Mucosa of descending colon (tissue), 3 donors: ENCODE results near the gene HEXA. TPM values are rescaled to one million over a fixed set of nuclear protein-coding genes. Genes with fewer than 3 reads are reported as not detected.

Experiments
- ATAC-seq: fragments of 200-7000 bp; cut with Tn5 transposase; one replicate; pipeline ENCODE4 v1.9.1; 2020; ENCODE audit warnings: mild to moderate bottlenecking, moderate library complexity
- DNase-seq, 3 donors: peaks; one replicate each; pipeline ENCODE4 v3.0.0-alpha.2; 2020
- H3K36me3 ChIP-seq: fragments of 200-600 bp; one replicate; pipeline ENCODE4 v1.8.0; 2021; ENCODE audit warnings: low read depth, mild to moderate bottlenecking
- H3K4me1 ChIP-seq: fragments of 200-600 bp; one replicate; pipeline ENCODE4 v1.8.0; 2021; ENCODE audit warnings: low read depth, mild to moderate bottlenecking
- H3K4me3 ChIP-seq: fragments of 200-600 bp; one replicate; pipeline ENCODE4 v1.8.0; 2021; ENCODE audit warnings: mild to moderate bottlenecking
- H3K9me3 ChIP-seq: fragments of 200-600 bp; one replicate; pipeline ENCODE4 v1.8.0; 2021; ENCODE audit warnings: mild to moderate bottlenecking
- CTCF ChIP-seq: fragments of 200-600 bp; IDR thresholded peaks from one replicate; pipeline ENCODE4 v1.8.0; 2022; ENCODE audit warnings: antibody characterized with exemption, mild to moderate bottlenecking
- intact Hi-C, 2 donors: fragments of 100-400 bp; cut with DNase I in 1 of 2; cut with micrococcal nuclease in 1 of 2; formaldehyde crosslinking; loops; one replicate each; pipeline versions ENCODE4 v1.11.0 to v1.11.1; 2022; cut with DNase I, micrococcal nuclease
- total RNA-seq, 3 donors: library from RNA; stranded (reverse); fragmentation: NEBNext Ultra II Directional in 2 of 3; extraction: Animal tissue kit (Norgen Biotek cat#: 25700) in 2 of 3; gene quantifications; one replicate each; pipeline versions ENCODE4 v1.2.1 to v1.2.4, GENCODE V29; 2021 to 2023
- donor health status: DM: no; HTN: no; CAD: no; lungs with moderate emphysema.
- donor health status: DM: no; HTN: no; CAD: no.
- donor health status: DM: no; HTN: yes; CAD: no.

The HEXA gene
- total RNA-seq, 3 donors from 2014 or later, result 81.0 to 105 (median 96.5) TPM

GRCh38 chr15:72411544-72411943, 35.7 kb upstream of the HEXA start:
- intact Hi-C loops, result no loop called here

DNA sequence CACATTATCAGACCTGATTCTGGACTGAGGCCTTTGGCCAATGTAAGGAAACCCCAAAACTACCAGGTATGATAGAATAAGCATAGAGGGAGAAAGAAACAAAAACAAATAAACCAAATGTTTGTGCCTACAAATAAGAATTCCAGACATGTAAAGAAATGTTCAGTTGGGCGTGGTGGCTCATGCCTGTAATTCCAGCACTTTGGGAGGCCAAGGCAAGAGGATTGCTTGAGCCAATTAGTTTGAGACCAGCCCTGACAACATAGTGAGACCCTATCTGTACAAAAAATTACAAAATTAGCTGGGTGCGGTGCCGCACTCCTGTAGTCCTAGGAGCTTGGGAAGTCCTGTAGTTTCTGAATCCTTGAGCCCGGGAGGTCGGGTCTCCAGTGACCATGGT, 35.3 kb upstream of the HEXA start:
- Histone ChIP-seq H3K4me1 (no peaks in the 10 kb centered on the region), H3K4me3 (no peak overlapping the region), H3K9me3 (no peaks in the 10 kb centered on the region), H3K36me3 (no peaks in the 10 kb centered on the region)
- DNase-seq (no peak), ATAC-seq (no peak)
- no peak for TF ChIP-seq CTCF
- intact Hi-C loops, result no loop called here

More at GRCh38 chr15:72411544-72411943, 35.7 kb upstream of the HEXA start:
- no peak for DNase-seq
- Histone ChIP-seq H3K36me3 (no peaks in the 10 kb centered on the region), H3K4me1 (no peaks in the 10 kb centered on the region), H3K4me3 (no peak overlapping the region), H3K9me3 (no peaks in the 10 kb centered on the region)
- ATAC-seq, result no peak
- TF ChIP-seq CTCF, result no peak

DNA sequence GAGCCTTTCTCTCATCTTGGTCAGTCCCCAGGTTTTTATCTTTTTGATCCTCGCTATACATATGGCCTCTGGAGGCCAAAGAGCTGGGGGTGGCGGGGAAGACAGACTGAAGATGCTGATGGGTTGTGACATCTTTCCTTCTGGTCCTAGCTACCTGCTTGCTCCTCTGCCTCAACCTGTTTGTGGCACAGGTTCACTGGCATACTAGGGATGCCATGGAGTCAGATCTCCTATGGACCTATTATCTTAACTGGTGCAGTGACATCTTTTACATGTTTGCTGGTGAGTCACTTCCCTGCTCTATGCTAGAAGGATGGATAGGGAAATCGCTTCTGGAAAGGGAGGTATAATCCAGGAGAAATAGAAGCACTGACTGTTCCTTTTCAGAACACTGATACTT, 31.1 kb upstream of the HEXA start:
- intact Hi-C loops, result no loop called here
- ATAC-seq (no peak), DNase-seq (no peak)
- Histone ChIP-seq H3K4me1 (no peaks in the 10 kb centered on the region), H3K36me3 (no peaks in the 10 kb centered on the region), H3K4me3 (no peak overlapping the region), H3K9me3 (no peaks in the 10 kb centered on the region)
- TF ChIP-seq CTCF, result no peak

DNA sequence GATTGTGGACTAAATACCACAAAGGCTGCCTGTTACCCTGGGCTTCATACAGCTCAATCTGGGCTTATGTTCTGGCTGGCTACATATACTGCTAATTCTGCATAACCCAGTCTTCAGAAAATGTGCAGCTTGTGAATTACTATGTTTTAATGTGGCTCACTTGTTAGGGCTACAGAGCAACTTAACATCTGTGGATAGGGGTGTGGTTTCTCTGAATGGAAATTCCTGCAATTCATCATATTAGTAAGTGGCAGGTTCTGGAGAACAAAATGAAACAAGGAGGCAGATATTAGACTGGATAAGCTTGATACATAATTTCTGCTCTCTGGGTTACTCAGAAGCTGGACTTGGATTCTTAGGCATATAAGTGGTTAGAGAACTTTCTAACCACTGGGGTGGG, 29.0 kb upstream of the HEXA start:
- ATAC-seq (no peak), DNase-seq (no peak)
- H3K9me3 ChIP-seq, result no peaks in the 10 kb centered on the region
- H3K36me3 ChIP-seq, result no peaks in the 10 kb centered on the region
- H3K4me3 ChIP-seq, result no peak overlapping the region
- H3K4me1 ChIP-seq, result no peaks in the 10 kb centered on the region
- TF ChIP-seq CTCF, result no peak
- intact Hi-C loops, result no loop called here

DNA sequence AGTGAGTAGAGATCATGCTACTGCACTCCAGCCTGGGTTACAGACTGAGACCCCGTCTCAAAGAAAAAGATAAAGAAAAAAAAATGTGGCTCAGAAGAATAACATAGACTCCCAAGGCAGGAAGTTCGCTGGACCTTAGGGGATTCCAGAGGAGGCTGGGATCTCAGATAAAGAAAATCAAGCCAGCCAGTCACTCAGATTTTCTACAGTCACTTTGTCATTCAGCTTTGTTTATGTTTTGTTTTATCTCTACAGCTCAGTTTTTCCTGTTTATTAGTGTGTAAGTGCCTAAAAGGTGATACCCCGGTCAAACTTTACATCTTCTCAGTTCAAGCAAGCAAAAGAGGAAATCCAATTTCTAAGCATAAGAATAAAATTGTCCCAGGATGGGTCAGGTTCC, 28.5 kb upstream of the HEXA start:
- Histone ChIP-seq H3K36me3 (no peaks in the 10 kb centered on the region), H3K4me3 (no peak overlapping the region), H3K9me3 (no peaks in the 10 kb centered on the region), H3K4me1 (no peaks in the 10 kb centered on the region)
- intact Hi-C loops, result no loop called here
- TF ChIP-seq CTCF, result no peak
- DNase-seq, result no peak
- no peak for ATAC-seq

- intact Hi-C loops, result no loop called here
- ATAC-seq, result no peak
- Histone ChIP-seq H3K4me3 (no peak overlapping the region), H3K4me1 (no peaks in the 10 kb centered on the region), H3K9me3 (no peaks in the 10 kb centered on the region), H3K36me3 (no peaks in the 10 kb centered on the region)
- TF ChIP-seq CTCF, result no peak
- DNase-seq, result no peak
Observed at GRCh38 chr15:72402726-72403125, 26.9 kb upstream of the HEXA start.
